Hepatocyte (in vitro differentiated cells): ENCODE data around the gene SHMT2.

Experiments used
- CTCF ChIP-seq: fragments of 200-600 bp; sonication (generic); IDR thresholded peaks from 2 replicates; pipeline ENCODE4 v1.5.1; 2016; ENCODE audit warnings: antibody characterized with exemption, mild to moderate bottlenecking; ENCODE audit not compliant: poor library complexity
- EZH2 ChIP-seq: fragments of 200-600 bp; sonication (generic); IDR thresholded peaks from 2 replicates; pipeline ENCODE4 v1.6.1; 2016; ENCODE audit warnings: antibody characterized with exemption, mild to moderate bottlenecking, borderline replicate concordance
- EZH2phosphoT487 ChIP-seq: fragments of 200-600 bp; sonication (generic); IDR thresholded peaks from one replicate; pipeline ENCODE4 v1.6.1; 2018; ENCODE audit warnings: antibody characterized with exemption, mild to moderate bottlenecking, low read depth, moderate library complexity; ENCODE audit not compliant: unreplicated experiment, severe bottlenecking

- TF ChIP-seq CTCF (no peak), EZH2 (no peak), EZH2phosphoT487 (no peak)
These were observed 42.1 kb upstream of the SHMT2 start for GRCh38 chr12:57187222-57188089.
